GM21381 (cell line): ENCODE data around the gene HLA-B.

Experiments
- ATAC-seq: cut with Tn5 transposase; IDR thresholded peaks from one replicate; pipeline ENCODE4 v1.9.1; 2021; ENCODE audit warnings: mild to moderate bottlenecking, moderate library complexity; ENCODE audit not compliant: unreplicated experiment

HLA-B gene

DNA sequence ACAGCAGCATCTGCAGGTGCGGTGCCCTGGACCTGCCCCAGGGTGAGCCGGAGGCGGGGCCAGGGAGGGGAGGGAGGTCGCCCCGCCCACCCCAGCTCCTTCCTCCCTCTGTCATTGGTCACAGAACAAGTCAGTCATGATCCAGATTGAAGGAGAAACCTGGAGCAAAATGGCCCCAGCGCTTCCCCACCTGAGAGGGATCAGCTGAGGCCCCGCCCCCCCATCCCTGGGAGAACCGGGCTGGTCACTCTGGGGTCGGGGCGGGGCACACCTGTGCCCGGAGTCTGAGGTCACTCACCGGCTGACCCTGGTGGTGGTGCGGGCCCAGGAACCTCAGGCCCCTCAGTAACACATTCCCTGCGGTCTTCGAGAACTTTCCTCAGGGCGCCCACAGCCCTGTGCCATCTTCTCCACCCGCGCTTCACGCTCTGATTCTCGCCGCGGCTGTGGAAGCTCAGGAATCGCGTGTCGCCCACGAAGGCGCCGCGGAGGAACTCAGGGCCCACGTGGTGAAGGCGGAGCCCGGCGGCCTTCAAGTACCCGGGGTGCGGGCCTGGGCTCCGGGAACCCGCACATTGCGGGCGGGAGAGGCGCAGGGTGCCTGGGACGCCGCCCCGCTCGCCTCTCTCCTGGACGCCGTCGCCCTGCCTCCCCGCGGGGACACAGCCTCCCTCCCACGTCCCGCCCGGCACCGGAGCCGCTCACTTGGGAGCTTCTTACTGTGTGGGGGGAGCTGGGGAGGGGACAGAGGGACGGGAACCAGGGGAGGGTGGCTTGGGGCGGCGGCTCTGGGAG, 48.7 kb downstream of the HLA-B start:
- no peak for ATAC-seq

DNA sequence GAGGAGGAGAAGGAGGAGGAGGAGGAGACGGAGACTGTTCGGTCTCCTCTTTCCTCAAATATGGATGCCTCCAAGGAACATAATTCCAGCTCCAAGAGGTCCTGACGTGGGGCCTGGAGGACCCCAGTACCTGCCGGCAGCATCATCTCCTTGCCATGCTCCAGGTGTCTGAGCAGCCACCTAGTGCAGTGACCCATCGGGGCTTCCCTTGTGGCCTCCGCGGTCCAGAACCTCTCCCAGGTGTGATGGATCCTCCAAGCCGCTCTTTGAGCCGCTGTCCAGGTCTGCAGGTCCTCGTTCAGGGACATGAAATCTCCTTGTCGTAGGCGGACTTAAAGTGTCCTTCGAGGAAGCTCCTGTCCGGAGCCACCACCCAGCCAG, 49.3 kb downstream of the HLA-B start:
- no peak for ATAC-seq

DNA sequence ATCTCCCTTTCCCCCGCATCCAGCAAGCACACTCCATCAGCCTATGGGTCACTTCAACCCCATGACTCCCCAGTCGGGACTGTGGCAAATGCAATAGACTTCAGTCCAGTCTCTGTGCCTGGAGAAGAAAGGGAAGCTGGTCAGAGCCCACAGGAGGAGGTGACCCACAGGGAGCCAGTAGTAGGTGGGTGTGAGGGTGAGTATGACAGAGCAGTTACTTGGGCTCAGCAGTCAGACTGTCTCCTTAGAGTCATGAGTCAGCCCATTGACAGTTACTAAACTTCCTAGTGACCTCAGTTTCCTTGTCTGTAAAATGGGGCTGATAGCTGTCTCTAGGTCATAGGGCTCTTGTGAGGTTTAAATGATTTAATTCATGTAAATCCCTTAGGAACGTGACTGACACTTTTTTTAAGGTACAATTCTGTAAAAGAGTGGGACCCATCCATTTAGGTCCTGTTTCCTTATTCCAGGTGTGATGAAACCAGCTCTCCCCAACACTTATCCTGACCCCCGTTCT, 51.2 kb downstream of the HLA-B start:
- no peak for ATAC-seq

DNA sequence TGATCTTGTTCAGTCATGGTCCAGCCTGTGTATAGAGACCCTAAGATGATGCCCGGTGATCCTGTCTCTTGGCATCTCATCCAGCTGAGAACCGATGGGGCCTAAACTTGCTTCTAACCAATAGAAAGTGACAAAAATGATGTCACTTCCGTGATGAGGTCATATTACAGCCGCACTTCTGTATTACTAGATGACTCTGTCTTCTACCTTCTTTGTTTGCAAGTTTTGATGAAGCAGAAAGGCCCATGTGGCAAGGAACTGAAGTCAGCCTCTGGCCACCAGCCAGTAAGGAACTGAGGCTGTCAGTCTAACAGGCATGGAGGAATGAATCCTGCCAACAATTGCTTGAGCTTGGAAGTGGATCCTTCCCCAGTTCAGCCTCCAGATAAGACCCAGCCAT, 52.3 kb downstream of the HLA-B start:
- no peak for ATAC-seq
